HPDE6-E6E7 (cell line): Measurements from ENCODE around the gene EPHX1.
"Not testable (repeated sequence)": the region's sequence is repeated elsewhere in the genome, so short reads cannot be mapped to it uniquely, and the experiment has no call there.

Source experiments
- DNase-seq: peaks from one replicate; pipeline ENCODE4 v3.0.0; 2011; ENCODE audit warnings: missing footprints; ENCODE audit errors: extremely low spot score

Gene EPHX1

GRCh38 chr1:225816643-225817538 is 7.0 kb downstream of the EPHX1 start:
- no peak for DNase-seq

GRCh38 chr1:225817611-225818061 is 7.7 kb downstream of the EPHX1 start:
- peak; percentile 59 for DNase-seq

- no peak for DNase-seq
Measured at GRCh38 chr1:225818229-225818628, 8.3 kb downstream of the EPHX1 start.

GRCh38 chr1:225819346-225820192 is 9.6 kb downstream of the EPHX1 start:
- no peak for DNase-seq

GRCh38 chr1:225820522-225821120 is 10.7 kb downstream of the EPHX1 start:
- DNase-seq = no peak

GRCh38 chr1:225822655-225823403 is 12.9 kb downstream of the EPHX1 start:
- DNase-seq = no peak

GRCh38 chr1:225823811-225824261 is 13.9 kb downstream of the EPHX1 start:
- DNase-seq = no peak

GRCh38 chr1:225824533-225824941 is 14.6 kb downstream of the EPHX1 start:
- no peak for DNase-seq

- DNase-seq = no peak
Measured at GRCh38 chr1:225825078-225825477, 15.2 kb downstream of the EPHX1 start.

GRCh38 chr1:225825607-225826007 is 15.7 kb downstream of the EPHX1 start:
- no peak for DNase-seq

GRCh38 chr1:225827076-225827475 is 17.2 kb downstream of the EPHX1 start:
- DNase-seq = no peak

GRCh38 chr1:225828706-225829345 is 18.9 kb downstream of the EPHX1 start:
- no peak for DNase-seq

GRCh38 chr1:225830841-225831240 is 20.9 kb downstream of the EPHX1 start:
- no peak for DNase-seq

GRCh38 chr1:225834417-225835329 is 24.7 kb downstream of the EPHX1 start:
- no peak for DNase-seq

- no peak for DNase-seq
Measured at GRCh38 chr1:225835856-225836255, 25.9 kb downstream of the EPHX1 start.

- not testable (repeated sequence) for DNase-seq
Measured at GRCh38 chr1:225836296-225836695, 26.4 kb downstream of the EPHX1 start.

- DNase-seq = no peak
Measured at GRCh38 chr1:225838793-225839192, 28.9 kb downstream of the EPHX1 start.

- DNase-seq = no peak
Measured at GRCh38 chr1:225840223-225840610, 30.3 kb downstream of the EPHX1 start.

GRCh38 chr1:225840713-225841112 is 30.8 kb downstream of the EPHX1 start:
- DNase-seq = no peak

GRCh38 chr1:225842074-225842473 is 32.1 kb downstream of the EPHX1 start:
- DNase-seq = no peak
